Activated CD4-positive, alpha-beta T cell treated with anti-CD3 and anti-CD28 coated beads, Interleukin-2, amount 10 ng/mL, durations not matched to agents 7 days and 5 days (primary cell): ENCODE results near the gene SLTM. TPM values are rescaled to one million over a fixed set of nuclear protein-coding genes. Genes with fewer than 3 reads are reported as not detected.
"Not testable (repeated sequence)": the region's sequence is repeated elsewhere in the genome, so short reads cannot be mapped to it uniquely, and the experiment has no call there.

Experiments used
- CTCF ChIA-PET: fragments of 350-600 bp; sonication (Branson Sonifier 250); formaldehyde crosslinking; loops from one replicate; lab custom pipeline; 2021; ENCODE audit warnings: antibody characterized with exemption; lab: Charles Lee
- POLR2A ChIA-PET: fragments of 350-600 bp; sonication (Branson Sonifier 250); formaldehyde crosslinking; loops from one replicate; lab custom pipeline; 2021; ENCODE audit warnings: antibody characterized with exemption; lab: Charles Lee
- DNase-seq: peaks from one replicate; pipeline ENCODE4 v3.0.0-alpha.2; 2020
- H3K27ac Mint-ChIP-seq: one replicate; pipeline ENCODE4 v1.8.0; 2021; ENCODE audit warnings: mild to moderate bottlenecking, moderate library complexity, mixed read lengths
- H3K27me3 Mint-ChIP-seq: one replicate; pipeline ENCODE4 v1.8.0; 2021; ENCODE audit warnings: mixed read lengths
- H3K36me3 Mint-ChIP-seq: one replicate; pipeline ENCODE4 v1.8.0; 2021; ENCODE audit warnings: low read depth, mixed read lengths
- H3K4me1 Mint-ChIP-seq: one replicate; pipeline ENCODE4 v1.8.0; 2021; ENCODE audit warnings: mixed read lengths
- H3K4me3 Mint-ChIP-seq: one replicate; pipeline ENCODE4 v1.8.0; 2021; ENCODE audit warnings: mild to moderate bottlenecking, moderate library complexity, mixed read lengths
- H3K9me3 Mint-ChIP-seq: one replicate; pipeline ENCODE4 v1.8.0; 2021; ENCODE audit warnings: mixed read lengths
- total RNA-seq, 2 experiments: library from RNA; stranded (reverse); gene quantifications; one replicate each; pipeline ENCODE4 v1.2.3, GENCODE V29; 2021

Gene SLTM
- total RNA-seq, 2 experiments from 2014 or later: 116 to 128 TPM

GRCh38 chr15:58952751-58953150, 19.3 kb upstream of the SLTM start:
- CTCF ChIA-PET: no interaction called here
- POLR2A ChIA-PET: interaction anchor here (0.6 kb wide), 1 partner anchor 541 kb away, joined by 4 read pairs; no protein-coding TSS in a partner anchor
- no peak overlapping the region for H3K27ac Mint-ChIP-seq

GRCh38 chr15:58951388-58952007, 18.0 kb upstream of the SLTM start:
- ChIA-PET POLR2A (no interaction called here), CTCF (interaction anchor here (1.4 kb wide), 1 partner anchor 28 kb away, joined by 3 read pairs; no protein-coding TSS in a partner anchor)
- no peak overlapping the region for H3K4me3 Mint-ChIP-seq
- no peaks in the 10 kb centered on the region for H3K9me3 Mint-ChIP-seq
- peaks cover 14% of the 10 kb centered on the region for H3K4me1 Mint-ChIP-seq
- no peaks in the 10 kb centered on the region for H3K36me3 Mint-ChIP-seq
- H3K27me3 Mint-ChIP-seq: no peaks in the 10 kb centered on the region
- no peak for DNase-seq
- no peak overlapping the region for H3K27ac Mint-ChIP-seq

More at GRCh38 chr15:58952751-58953150, 19.3 kb upstream of the SLTM start:
- peaks cover 19% of the 10 kb centered on the region for H3K4me1 Mint-ChIP-seq
- no peaks in the 10 kb centered on the region for H3K36me3 Mint-ChIP-seq
- no peak for DNase-seq
- no peaks in the 10 kb centered on the region for H3K9me3 Mint-ChIP-seq
- H3K27me3 Mint-ChIP-seq: no peaks in the 10 kb centered on the region
- no peak overlapping the region for H3K4me3 Mint-ChIP-seq

DNA sequence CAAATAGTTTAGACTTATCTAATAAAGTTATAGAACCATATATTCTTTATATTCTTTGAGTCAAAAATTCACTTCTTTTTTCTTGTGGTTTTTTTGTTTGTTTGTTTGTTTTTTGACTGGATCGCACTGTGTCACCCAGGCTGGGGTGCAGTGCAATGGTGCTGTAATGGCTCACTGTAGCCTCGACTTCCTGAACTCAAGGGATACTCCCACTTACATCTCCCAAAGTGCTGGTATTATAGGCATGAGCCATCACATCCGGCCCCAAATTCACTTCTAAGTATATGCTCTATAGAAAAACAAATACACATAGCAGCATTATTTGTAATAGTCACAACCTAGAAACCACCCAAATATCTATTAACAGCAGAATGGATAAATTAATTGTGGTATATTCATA, 13.7 kb upstream of the SLTM start:
- CTCF ChIA-PET: no interaction called here
- DNase-seq: no peak
- Mint-ChIP-seq H3K4me3 (no peak overlapping the region), H3K9me3 (no peaks in the 10 kb centered on the region), H3K4me1 (peaks cover 3% of the 10 kb centered on the region), H3K27ac (no peak overlapping the region), H3K27me3 (peaks cover under 1% of the 10 kb centered on the region), H3K36me3 (no peaks in the 10 kb centered on the region)
- POLR2A ChIA-PET: no interaction called here

GRCh38 chr15:58934974-58935373, 1.5 kb upstream of the SLTM start:
- CTCF ChIA-PET: interaction anchor here (0.6 kb wide), 1 partner anchor 11 kb away, joined by 4 read pairs; no protein-coding TSS in a partner anchor
- POLR2A ChIA-PET: not testable (repeated sequence)
- peaks cover 13% of the 10 kb centered on the region for H3K36me3 Mint-ChIP-seq

DNA sequence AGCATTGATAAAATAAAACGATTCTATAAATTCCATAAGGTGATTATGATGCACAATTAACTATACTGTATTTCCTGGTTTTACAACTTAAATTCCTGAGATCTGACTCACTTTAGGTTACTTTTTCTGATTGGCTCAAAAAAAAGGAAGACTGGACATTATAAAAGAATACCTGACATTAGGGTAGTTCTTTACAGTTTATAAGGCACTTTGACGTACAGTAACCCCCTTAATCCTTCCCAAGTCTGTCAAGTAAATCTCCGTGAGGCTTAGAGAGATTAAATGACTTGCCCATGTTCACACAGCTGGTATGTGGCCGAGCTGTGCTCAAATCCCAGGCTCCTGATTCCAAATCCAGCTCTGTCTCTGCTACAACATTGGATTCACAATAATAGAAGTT, 1.0 kb upstream of the SLTM start:
- H3K36me3 Mint-ChIP-seq: peaks cover 13% of the 10 kb centered on the region
- POLR2A ChIA-PET: no interaction called here
- no peaks in the 10 kb centered on the region for H3K27me3 Mint-ChIP-seq
- no peaks in the 10 kb centered on the region for H3K9me3 Mint-ChIP-seq
- H3K4me3 Mint-ChIP-seq: peak overlapping the region; percentile 99
- no peak for DNase-seq
- H3K27ac Mint-ChIP-seq: peak overlapping the region; percentile 100
- CTCF ChIA-PET: no interaction called here
- peaks cover 27% of the 10 kb centered on the region for H3K4me1 Mint-ChIP-seq

More at GRCh38 chr15:58934974-58935373, 1.5 kb upstream of the SLTM start:
- peak overlapping the region; percentile 99 for H3K4me3 Mint-ChIP-seq
- peak overlapping the region; percentile 100 for H3K27ac Mint-ChIP-seq
- H3K4me1 Mint-ChIP-seq: peaks cover 27% of the 10 kb centered on the region
- DNase-seq, H3K27me3 Mint-ChIP-seq, H3K9me3 Mint-ChIP-seq: not testable (repeated sequence)

GRCh38 chr15:58934114-58934447, 602 bp upstream of the SLTM start:
- H3K4me3 Mint-ChIP-seq: peak overlapping the region; percentile 99
- POLR2A ChIA-PET: no interaction called here
- peaks cover 13% of the 10 kb centered on the region for H3K36me3 Mint-ChIP-seq
- peak overlapping the region; percentile 100 for H3K27ac Mint-ChIP-seq
- H3K27me3 Mint-ChIP-seq: no peaks in the 10 kb centered on the region
- CTCF ChIA-PET: no interaction called here
- H3K4me1 Mint-ChIP-seq: peaks cover 27% of the 10 kb centered on the region
- no peaks in the 10 kb centered on the region for H3K9me3 Mint-ChIP-seq
- DNase-seq: no peak

DNA sequence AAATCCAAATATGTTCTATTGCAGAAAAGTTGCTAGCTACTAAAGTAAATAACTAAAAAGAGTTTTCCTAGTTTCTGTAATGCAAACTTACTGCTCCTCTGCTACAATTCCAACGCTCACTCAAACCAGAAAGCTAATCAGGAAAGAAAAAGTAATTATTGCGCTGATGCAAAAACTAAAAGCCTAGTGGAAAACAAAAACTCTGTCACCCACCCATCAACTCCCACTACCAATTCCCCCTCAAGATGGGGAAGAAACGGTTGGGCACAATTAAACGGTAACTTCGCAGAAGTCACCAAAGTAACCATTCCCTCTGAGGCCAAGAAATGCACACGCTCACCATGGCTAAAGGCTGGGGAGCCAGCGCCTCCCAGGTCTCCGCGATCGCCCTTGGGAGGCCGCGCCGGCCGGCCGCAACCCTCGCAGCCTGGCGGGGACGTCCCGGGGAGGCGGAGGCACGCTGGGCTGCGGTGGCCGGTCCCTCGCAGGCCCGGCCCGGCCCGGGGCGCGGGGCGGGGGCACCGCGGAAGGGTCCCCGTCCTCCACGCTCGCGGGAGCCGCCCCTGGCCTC, 684 bp downstream of the SLTM start:
- ChIA-PET CTCF (interaction anchor here (0.6 kb wide), 2 partner anchors 31 to 93 kb away, joined by 3 to 5 read pairs; no protein-coding TSS in a partner anchor), POLR2A (interaction anchor here (0.7 to 1.0 kb wide), 3 partner anchors 25 to 183 kb away, joined by 3 to 5 read pairs (median 3); no protein-coding TSS in a partner anchor)
- Mint-ChIP-seq H3K4me3 (peak overlapping the region; percentile 98), H3K4me1 (peaks cover 32% of the 10 kb centered on the region), H3K27me3 (no peaks in the 10 kb centered on the region), H3K27ac (peak overlapping the region; percentile 100), H3K36me3 (peaks cover 21% of the 10 kb centered on the region), H3K9me3 (no peaks in the 10 kb centered on the region)
- no peak for DNase-seq

DNA sequence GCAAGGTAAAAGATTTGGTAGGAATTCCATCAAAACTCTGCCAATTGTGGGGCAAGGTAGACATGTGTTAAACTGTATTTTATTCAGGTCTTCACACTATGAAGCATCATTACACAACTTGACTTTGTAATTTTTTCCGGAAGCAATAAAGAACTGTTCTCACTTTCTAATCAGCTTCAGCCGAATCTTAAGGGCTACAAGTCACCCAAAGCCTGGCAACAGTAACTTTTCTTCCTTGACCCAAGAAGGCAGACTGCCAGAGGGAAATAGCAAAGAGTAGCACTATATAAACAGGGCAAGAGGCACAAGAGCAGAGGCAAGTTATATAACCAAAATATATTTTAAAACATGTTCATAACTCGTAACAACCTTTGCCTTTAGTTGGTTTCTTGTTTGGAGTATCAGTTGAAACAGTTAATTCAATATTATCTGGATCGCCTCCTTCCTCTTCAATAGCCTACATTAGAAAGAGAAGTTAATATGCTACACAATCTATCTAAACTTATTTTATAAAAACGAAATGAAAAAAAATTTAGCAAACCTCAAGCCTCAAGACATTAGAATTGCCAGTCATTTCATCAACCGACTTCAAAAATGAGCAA, 1.4 kb downstream of the SLTM start:
- H3K27ac Mint-ChIP-seq: peak overlapping the region; percentile 94
- H3K36me3 Mint-ChIP-seq: peaks cover 26% of the 10 kb centered on the region
- CTCF ChIA-PET: interaction anchor here (0.6 kb wide), 1 partner anchor 30 kb away, joined by 3 read pairs; no protein-coding TSS in a partner anchor
- peaks cover 28% of the 10 kb centered on the region for H3K4me1 Mint-ChIP-seq
- POLR2A ChIA-PET: interaction anchor here (0.7 to 0.8 kb wide), 2 partner anchors 24 to 161 kb away, joined by 3 read pairs; no protein-coding TSS in a partner anchor
- DNase-seq: peak; percentile 10
- peak overlapping the region; percentile 98 for H3K4me3 Mint-ChIP-seq
- H3K27me3 Mint-ChIP-seq: no peaks in the 10 kb centered on the region
- no peaks in the 10 kb centered on the region for H3K9me3 Mint-ChIP-seq

DNA sequence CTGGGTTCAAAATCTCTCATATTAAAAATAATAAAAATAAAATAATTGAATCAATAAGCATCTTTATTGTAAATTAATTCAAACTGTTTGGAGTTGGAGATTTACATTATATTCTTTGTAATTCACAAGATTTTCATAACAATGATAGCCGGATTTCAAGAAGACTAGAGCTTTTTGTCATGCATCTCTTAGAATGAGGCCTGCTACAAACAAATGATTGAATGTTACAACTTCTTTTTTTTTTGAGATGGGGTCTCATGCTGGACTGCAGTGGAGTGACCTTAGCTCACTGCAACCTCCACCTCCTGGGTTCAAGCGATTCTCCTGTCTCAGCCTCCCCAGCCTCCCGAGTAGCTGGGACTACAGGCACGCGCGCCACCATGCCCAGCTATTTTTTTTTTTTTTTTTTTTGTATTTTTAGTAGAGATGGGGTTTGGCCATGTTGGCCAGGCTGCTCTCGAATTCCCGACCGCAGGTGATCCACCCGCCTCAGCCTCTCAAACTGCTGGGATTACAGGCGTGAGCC, 3.5 kb downstream of the SLTM start:
- peaks cover 34% of the 10 kb centered on the region for H3K4me1 Mint-ChIP-seq
- no peak overlapping the region for H3K4me3 Mint-ChIP-seq
- ChIA-PET CTCF (interaction anchor here (0.6 to 1.3 kb wide), 2 partner anchors 13 to 24 kb away, joined by 3 to 4 read pairs; no protein-coding TSS in a partner anchor), POLR2A (interaction anchor here (0.6 kb wide), 1 partner anchor 25 kb away, joined by 4 read pairs; no protein-coding TSS in a partner anchor)
- H3K27me3 Mint-ChIP-seq: no peaks in the 10 kb centered on the region
- H3K36me3 Mint-ChIP-seq: peaks cover 43% of the 10 kb centered on the region
- no peak for DNase-seq
- H3K27ac Mint-ChIP-seq: peak overlapping the region; percentile 9
- H3K9me3 Mint-ChIP-seq: no peaks in the 10 kb centered on the region

- ChIA-PET CTCF (no interaction called here), POLR2A (no interaction called here)
- Mint-ChIP-seq H3K27ac (no peak overlapping the region), H3K36me3 (peaks cover 46% of the 10 kb centered on the region), H3K27me3 (no peaks in the 10 kb centered on the region), H3K4me1 (peaks cover 43% of the 10 kb centered on the region), H3K9me3 (no peaks in the 10 kb centered on the region), H3K4me3 (no peak overlapping the region)
- DNase-seq: no peak
Measured at GRCh38 chr15:58926823-58927222, 6.7 kb downstream of the SLTM start.

- Mint-ChIP-seq H3K9me3 (no peaks in the 10 kb centered on the region), H3K27me3 (no peaks in the 10 kb centered on the region), H3K27ac (no peak overlapping the region), H3K4me1 (peaks cover 38% of the 10 kb centered on the region), H3K4me3 (no peak overlapping the region), H3K36me3 (peaks cover 47% of the 10 kb centered on the region)
- POLR2A ChIA-PET: no interaction called here
- no peak for DNase-seq
- CTCF ChIA-PET: interaction anchor here (0.6 kb wide), 2 partner anchors 11 to 154 kb away, joined by 3 to 4 read pairs; no protein-coding TSS in a partner anchor
Measured at GRCh38 chr15:58924327-58924726, 9.2 kb downstream of the SLTM start.

DNA sequence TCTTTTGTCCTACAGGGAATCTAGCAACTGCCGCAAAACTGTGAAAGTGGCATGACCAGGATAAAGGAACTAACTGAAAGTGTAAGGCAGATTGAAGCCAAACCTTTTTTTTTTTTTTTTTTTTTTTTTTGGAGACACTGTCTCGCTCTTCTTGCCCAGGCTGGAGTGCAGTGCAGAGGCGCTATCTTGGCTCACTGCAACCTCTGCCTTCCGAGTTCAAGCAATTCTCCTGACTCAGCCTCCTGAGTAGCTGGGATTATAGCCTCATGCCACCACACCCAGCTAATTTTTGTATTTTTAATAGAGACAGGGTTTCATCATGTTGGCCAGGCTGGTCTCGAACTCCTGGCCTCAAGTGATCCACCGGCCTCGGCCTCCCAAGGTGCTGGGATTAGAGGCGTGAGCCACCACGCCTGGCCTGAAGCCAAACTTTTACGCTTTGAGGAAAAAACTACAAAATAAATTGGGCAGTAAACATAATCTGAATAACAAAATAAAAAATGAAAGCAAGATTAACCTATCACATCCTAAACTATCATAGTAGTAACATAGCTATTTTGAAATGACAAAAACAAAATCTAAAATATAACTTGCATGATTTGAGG, 9.7 kb downstream of the SLTM start:
- no peak overlapping the region for H3K4me3 Mint-ChIP-seq
- ChIA-PET POLR2A (no interaction called here), CTCF (interaction anchor here (0.6 kb wide), 3 partner anchors 11 to 1200 kb away, joined by 3 to 4 read pairs (median 3); no protein-coding TSS in a partner anchor)
- no peak for DNase-seq
- H3K9me3 Mint-ChIP-seq: no peaks in the 10 kb centered on the region
- H3K27me3 Mint-ChIP-seq: no peaks in the 10 kb centered on the region
- peaks cover 38% of the 10 kb centered on the region for H3K4me1 Mint-ChIP-seq
- peak overlapping the region; percentile 58 for H3K27ac Mint-ChIP-seq
- H3K36me3 Mint-ChIP-seq: peaks cover 47% of the 10 kb centered on the region
